Peyer's patch (tissue), 4 donors: Measurements from ENCODE around the gene HMX1. TPM values are rescaled to one million over a fixed set of nuclear protein-coding genes. Genes with fewer than 3 reads are reported as not detected.
A peak's percentile ranks its signal among the peaks of the same experiment; 100 is the strongest.

Experiments used
- DNase-seq, 3 donors: peaks; one replicate each; pipeline ENCODE4 v3.0.0-alpha.2; 2017 to 2019
- H3K27ac ChIP-seq, 4 donors: fragments of 200-600 bp; sonication (generic); one replicate each; pipeline ENCODE4 v1.5.1; 2016 to 2019
- H3K27me3 ChIP-seq, 2 donors: fragments of 200-600 bp; sonication (generic); one replicate each; pipeline ENCODE4 v1.5.1; 2019
- H3K36me3 ChIP-seq, 3 donors: fragments of 200-600 bp; sonication (generic); one replicate each; pipeline ENCODE4 v1.5.1; 2016 to 2019
- H3K4me1 ChIP-seq, 4 donors: fragments of 200-600 bp; sonication (generic); one replicate each; pipeline ENCODE4 v1.5.1; 2016 to 2019
- H3K4me3 ChIP-seq, 4 donors: fragments of 200-600 bp; sonication (generic); 1 replicate in 3 of 4; 2 replicates in 1 of 4; pipeline ENCODE4 v1.5.1; 2016 to 2019; ENCODE audit warnings: mild to moderate bottlenecking in 1 of 4
- H3K9me3 ChIP-seq, 4 donors: fragments of 200-600 bp; sonication (generic); one replicate each; pipeline ENCODE4 v1.5.1; 2016 to 2019; ENCODE audit warnings: mild to moderate bottlenecking in 1 of 4
- POLR2A ChIP-seq, 2 donors: fragments of 450-650 bp; IDR thresholded peaks; one replicate each; pipeline ENCODE4 v1.5.1; 2017; ENCODE audit warnings: antibody characterized with exemption in 2 of 2, mild to moderate bottlenecking in 2 of 2, moderate library complexity in 2 of 2
- total RNA-seq, 4 donors: library from RNA; depleted of rRNA; stranded (reverse); fragments of >200 nt; gene quantifications; one replicate each; pipeline ENCODE4 v1.1.0, GENCODE V29; 2016
- TF ChIP-seq, protein P1 (sequence below), 6 experiments: fragments of 450-650 bp in 4 of 6; fragments of 200-600 bp in 2 of 6; sonication (generic) in 1 of 6; IDR thresholded peaks; one replicate each; pipeline ENCODE4 v1.5.1; 2017 to 2019; ENCODE audit warnings: antibody characterized with exemption in 6 of 6, mild to moderate bottlenecking in 3 of 6, moderate library complexity in 1 of 6

HMX1 gene
- total RNA-seq, 4 donors from 2014 or later: not detected

DNA sequence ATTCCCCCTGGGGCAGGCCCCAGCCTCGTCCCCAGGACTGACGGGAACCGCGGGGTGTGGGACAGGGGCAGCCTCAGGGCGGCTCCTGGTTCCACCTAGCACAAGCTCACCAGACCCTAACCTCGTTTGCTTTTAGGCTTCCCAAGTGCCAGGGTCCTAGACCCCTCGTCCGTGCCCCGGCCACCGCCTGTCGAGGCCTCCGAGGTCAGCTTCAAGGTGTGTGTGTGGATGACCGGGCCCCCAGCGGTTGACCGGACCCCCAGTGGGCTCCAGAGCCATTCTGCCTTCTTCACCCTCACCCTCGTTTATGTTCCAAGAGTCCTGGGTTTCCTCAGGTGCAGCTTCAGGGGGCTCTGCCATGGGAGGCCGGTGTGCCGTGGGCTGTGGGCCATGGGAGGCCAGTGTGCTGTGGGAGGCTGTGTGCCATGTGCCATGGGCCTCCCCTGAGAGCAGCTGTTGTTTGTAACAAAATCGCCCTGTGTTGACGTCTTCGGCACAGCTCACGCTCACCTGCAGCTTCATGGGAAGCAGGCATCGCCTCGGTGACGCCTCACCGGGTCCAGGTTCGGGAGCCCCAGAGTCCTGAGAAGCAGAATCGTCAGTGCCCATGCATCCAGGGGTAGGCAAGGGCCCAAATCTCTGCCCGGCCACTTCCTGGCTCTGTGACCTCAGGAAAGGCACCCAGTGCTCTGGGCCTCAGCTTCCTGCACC, 43.0 kb upstream of the HMX1 start:
- Histone ChIP-seq H3K4me1 (no peaks in the 10 kb centered on the region), H3K4me3 (no peak overlapping the region), H3K36me3 (no peaks in the 10 kb centered on the region), H3K9me3 (no peaks in the 10 kb centered on the region), H3K27ac (no peak overlapping the region), H3K27me3 (no peaks in the 10 kb centered on the region)
- TF ChIP-seq, protein P1, sequence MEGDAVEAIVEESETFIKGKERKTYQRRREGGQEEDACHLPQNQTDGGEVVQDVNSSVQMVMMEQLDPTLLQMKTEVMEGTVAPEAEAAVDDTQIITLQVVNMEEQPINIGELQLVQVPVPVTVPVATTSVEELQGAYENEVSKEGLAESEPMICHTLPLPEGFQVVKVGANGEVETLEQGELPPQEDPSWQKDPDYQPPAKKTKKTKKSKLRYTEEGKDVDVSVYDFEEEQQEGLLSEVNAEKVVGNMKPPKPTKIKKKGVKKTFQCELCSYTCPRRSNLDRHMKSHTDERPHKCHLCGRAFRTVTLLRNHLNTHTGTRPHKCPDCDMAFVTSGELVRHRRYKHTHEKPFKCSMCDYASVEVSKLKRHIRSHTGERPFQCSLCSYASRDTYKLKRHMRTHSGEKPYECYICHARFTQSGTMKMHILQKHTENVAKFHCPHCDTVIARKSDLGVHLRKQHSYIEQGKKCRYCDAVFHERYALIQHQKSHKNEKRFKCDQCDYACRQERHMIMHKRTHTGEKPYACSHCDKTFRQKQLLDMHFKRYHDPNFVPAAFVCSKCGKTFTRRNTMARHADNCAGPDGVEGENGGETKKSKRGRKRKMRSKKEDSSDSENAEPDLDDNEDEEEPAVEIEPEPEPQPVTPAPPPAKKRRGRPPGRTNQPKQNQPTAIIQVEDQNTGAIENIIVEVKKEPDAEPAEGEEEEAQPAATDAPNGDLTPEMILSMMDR (IDR thresholded peaks at IDR 0.05): no peak
- no peak for TF ChIP-seq POLR2A (IDR thresholded peaks at IDR 0.05)
- peak in 2 of 3 donors; percentile 38 to 42 for DNase-seq

DNA sequence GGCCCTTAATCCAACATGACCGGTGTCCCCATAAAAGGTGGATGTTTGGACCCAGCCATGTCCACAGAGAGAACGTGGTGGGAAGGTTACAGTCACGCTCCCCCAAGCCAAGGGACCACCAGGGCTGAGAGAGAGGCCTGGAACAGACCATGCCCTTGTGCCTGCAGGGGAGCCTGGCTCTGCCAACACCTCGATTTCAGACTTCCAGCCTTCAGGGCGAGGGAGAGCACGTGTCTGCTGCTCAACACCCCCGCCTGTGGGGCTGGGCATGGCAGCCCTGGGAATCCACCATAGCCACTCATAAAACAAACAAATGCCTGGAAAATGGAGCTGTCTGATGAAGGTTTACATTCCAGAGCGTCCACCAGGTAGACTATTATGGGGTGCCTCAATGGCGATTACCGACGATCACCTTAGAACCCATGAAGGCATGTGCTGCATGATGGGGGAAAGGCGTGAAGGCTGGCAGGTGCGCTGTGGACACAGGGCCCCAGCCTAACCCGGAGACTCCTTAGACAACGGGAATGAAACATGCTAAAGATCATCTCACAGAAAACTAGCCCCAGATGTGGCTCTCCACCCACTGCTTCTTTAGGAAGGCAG, 42.3 kb upstream of the HMX1 start:
- TF ChIP-seq, protein P1 (IDR thresholded peaks at IDR 0.05): no peak
- no peak for TF ChIP-seq POLR2A (IDR thresholded peaks at IDR 0.05)
- Histone ChIP-seq H3K4me3 (no peak overlapping the region), H3K27ac (no peak overlapping the region), H3K27me3 (no peaks in the 10 kb centered on the region), H3K4me1 (no peaks in the 10 kb centered on the region), H3K36me3 (no peaks in the 10 kb centered on the region), H3K9me3 (no peaks in the 10 kb centered on the region)
- DNase-seq: no peak

DNA sequence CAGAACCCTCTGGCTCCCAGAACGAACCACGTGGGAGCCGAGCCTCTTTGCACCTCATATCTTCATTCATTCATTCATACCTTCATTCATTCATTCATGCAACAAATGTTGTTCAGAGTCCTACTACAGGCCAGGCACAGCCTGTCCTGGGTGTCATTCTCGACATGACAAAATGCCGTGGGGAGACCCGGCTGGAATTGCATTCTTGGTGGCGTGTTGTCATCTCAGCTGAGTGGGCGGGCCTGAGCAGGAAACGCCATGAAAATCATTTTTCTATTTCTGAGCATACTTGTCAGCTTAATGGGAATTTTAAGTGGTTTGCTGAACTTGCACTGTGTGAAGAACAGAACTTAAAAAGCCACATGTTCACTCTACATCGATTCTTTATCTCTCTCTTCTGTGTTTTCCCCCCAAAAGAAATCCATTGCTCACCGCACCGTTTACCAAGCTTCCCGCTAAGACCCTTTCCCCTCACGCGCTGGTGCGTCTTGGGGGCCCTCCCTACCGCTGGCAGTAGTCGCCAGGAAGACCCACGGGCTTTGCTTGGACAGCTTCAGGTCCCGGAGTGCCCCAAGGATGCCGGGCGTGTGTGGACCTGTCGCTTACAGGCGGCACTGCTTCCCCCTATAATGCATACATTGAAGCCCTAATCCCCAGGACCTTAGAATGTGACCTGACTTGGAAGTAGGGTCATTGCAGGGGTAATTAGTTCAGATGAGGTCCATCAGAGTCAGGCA, 41.6 kb upstream of the HMX1 start:
- DNase-seq: peak in 1 of 3 donors; percentile 26
- Histone ChIP-seq H3K4me3 (no peak overlapping the region), H3K27me3 (no peaks in the 10 kb centered on the region), H3K9me3 (no peaks in the 10 kb centered on the region), H3K36me3 (no peaks in the 10 kb centered on the region), H3K27ac (no peak overlapping the region), H3K4me1 (no peaks in the 10 kb centered on the region)
- TF ChIP-seq, protein P1 (IDR thresholded peaks at IDR 0.05): no peak
- no peak for TF ChIP-seq POLR2A (IDR thresholded peaks at IDR 0.05)

DNA sequence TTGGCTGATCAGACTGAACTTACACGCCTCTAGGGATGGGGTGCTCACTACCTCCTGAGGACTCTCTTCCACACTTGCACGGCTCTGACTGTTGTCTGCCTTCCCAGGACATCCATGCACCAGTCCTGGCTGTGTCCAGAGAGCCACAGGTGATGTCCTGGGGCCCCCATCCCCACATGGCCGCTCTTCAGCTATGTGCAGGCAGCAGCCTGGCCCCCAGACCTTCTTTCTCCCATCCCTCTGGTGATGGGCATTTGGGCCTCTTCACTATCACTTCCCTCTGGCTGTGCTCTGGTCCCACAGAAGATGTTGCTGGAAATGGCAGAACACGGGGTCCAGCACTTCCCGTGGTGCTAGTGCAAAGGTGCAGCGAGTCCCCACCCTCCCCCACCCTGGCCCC, 40.9 kb upstream of the HMX1 start:
- Histone ChIP-seq H3K4me3 (no peak overlapping the region), H3K4me1 (no peaks in the 10 kb centered on the region), H3K27ac (no peak overlapping the region), H3K9me3 (no peaks in the 10 kb centered on the region), H3K27me3 (no peaks in the 10 kb centered on the region), H3K36me3 (no peaks in the 10 kb centered on the region)
- peak in 1 of 3 donors; percentile 14 for DNase-seq
- TF ChIP-seq POLR2A (IDR thresholded peaks at IDR 0.05): no peak
- TF ChIP-seq, protein P1 (IDR thresholded peaks at IDR 0.05): no peak

DNA sequence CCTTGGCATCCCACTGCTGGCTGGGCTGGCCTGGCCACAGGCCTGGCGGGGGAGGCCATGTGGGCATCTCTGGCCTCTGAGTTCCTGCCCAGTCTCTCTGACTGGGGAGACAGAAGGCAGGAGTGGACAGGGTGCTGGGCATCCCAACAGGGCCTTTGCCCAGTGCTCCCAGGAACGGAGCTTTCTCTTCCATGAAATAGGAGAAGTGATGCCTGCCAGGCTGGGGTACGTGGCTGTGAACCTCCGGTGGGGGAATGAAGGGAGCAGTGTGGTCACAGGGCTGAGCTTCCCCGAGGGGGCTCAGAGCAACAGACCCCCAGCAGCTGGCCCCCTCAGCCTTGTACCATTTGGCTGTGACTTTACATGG, 40.4 kb upstream of the HMX1 start:
- Histone ChIP-seq H3K4me1 (no peaks in the 10 kb centered on the region), H3K4me3 (no peak overlapping the region)
- peak in 1 of 3 donors; percentile 21 for DNase-seq

More for the DNA sequence above, 40.4 kb upstream of the HMX1 start:
- TF ChIP-seq POLR2A (IDR thresholded peaks at IDR 0.05): no peak
- Histone ChIP-seq H3K9me3 (no peaks in the 10 kb centered on the region), H3K27ac (no peak overlapping the region), H3K27me3 (no peaks in the 10 kb centered on the region), H3K36me3 (no peaks in the 10 kb centered on the region)
